HG02852 (cell line): ENCODE data around the gene SLC27A5.
"Not testable (repeated sequence)": the region's sequence is repeated elsewhere in the genome, so short reads cannot be mapped to it uniquely, and the experiment has no call there.

Experiments
- ATAC-seq: cut with Tn5 transposase; IDR thresholded peaks from one replicate; pipeline ENCODE4 v1.9.1; 2021; ENCODE audit warnings: mild to moderate bottlenecking, moderate library complexity; ENCODE audit not compliant: unreplicated experiment

SLC27A5 gene

DNA sequence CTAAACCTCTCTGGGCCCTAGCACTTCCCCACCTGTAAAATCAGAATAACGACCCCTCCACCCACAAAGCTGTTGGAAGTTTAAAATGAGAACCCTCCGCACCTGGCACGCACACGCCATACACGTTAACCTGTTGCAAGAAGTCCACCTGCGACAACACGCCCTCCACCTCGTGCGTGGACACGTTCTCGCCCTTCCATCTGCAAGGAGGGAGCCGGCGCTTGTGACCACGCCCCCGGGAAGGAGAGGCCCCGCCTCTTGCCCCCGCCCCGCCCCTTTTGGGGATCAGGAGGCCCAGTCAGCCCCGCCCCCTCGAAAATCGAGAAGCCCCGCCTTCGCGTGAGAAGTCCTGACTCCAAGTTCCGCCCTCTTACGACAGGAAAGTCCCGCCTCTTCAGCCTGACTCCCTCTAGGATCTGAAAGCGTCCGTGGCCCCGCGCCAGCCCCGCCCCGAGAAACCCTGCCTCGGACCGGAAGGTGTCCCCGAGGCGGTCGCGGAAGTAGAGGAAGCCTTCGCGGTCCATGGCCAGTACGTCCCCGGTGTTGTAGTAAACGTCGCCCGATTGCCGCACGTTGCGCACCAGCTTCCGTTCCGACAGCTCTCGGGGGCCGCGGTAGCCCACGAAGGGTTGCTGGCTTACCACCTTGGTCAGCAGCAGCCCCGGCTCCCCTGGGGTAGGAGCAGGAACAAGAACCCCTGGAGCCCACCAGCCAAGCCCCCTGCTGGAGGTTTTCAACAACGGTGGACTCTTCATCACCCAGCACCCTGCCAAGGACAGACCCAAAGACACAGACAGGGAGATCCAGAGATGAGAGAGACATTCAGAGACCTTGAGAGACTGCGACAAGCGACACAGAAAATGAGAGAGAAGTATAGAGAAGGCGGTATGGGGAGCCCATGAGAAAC is 12.5 kb downstream of the SLC27A5 start:
- peak; percentile 87 for ATAC-seq

DNA sequence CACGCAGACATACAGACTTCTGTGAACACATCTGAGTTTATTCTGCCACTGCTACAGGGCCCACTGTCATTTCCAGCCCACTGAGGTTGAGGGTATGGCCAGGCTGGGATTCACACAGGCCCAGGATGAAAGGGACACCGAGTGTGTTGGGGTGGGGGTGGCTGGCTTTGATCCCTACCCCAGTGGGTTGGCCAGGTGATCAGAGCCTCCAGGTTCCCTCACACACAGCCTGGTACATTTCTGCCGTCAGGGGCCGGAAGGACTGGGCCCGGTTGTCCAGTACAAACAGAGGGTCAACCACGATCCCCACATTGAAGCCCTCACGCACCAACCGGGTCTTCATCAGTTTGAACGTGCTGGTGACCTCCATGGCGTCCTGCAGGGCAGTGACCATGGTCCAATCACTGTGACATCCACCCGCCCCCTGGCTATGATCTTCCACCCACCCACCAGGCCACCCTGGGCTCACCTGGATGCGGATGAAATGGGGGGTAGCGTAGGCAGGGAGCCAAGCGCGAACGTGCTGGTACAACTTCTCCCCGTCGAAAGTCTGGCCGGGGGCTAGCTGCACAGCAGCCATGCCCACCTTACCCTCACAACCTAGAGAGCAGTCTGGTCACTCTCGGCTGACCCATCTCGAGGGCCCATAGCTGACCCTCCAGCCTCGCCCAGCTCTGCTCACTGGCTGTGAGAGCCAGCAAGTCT is 13.3 kb downstream of the SLC27A5 start:
- ATAC-seq, result peak; percentile 11

DNA sequence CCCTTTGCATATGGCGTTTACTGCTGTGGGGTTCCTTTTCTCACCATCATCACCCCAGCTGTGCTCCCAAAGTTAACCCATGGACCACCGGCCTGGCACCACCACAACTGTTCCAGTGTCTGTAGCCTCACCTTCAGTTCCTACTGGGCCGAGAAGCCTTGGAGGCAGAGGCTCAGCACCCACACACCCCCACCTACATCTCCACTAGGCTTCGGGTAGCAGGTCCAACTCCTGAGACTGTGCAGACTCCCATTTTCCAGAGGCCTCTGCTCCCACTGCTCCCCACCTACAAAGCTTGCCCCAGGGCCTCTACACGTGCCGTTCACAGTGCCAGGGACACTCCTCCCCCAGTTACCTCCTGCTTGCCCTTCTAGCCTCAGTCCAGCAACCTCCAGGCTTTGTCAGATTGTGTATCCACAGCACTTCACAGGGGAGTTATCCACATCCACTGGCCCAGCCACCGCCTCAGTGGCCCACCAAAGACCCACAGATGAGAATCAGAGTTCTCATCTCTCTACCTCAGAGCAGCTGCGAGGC is 14.1 kb downstream of the SLC27A5 start:
- no peak for ATAC-seq

DNA sequence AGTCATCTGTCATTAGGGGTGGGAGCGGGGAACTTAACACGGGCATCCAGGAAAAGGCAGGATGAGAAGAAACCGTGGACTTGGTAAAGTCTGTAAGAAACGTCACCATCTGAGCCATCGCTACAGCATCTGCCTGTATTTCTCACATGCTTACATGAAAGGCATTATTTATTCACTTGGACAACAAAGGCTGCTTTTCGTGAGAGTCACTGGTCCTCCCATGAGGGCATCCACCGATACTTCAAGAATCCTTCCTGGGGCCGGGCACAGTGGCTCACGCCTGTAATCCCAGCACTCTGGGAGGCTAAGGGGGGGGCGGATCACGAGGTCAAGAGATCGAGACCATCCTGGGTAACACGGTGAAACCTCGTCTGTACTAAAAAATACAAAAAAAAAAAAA is 19.5 kb downstream of the SLC27A5 start:
- no peak for ATAC-seq

DNA sequence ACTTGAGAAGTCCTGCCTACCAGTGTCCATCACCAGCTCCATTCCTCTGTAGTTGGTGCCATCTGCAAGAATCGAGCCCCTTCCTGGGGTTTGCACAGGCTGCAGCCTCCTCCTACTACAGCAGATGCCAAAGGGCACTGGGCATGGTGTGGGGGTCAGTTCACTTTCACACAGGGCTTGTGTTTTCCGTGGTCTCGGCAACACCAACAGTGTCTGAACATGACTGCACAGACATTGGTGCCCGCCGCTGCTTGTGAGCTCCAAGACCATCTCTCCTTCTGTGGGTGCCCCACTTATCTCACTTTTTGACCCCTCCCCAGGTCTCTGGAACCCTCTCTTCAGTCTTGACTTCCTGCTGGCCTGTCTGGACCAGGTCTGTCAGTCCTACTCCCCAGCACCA is 20.4 kb downstream of the SLC27A5 start:
- no peak for ATAC-seq

DNA sequence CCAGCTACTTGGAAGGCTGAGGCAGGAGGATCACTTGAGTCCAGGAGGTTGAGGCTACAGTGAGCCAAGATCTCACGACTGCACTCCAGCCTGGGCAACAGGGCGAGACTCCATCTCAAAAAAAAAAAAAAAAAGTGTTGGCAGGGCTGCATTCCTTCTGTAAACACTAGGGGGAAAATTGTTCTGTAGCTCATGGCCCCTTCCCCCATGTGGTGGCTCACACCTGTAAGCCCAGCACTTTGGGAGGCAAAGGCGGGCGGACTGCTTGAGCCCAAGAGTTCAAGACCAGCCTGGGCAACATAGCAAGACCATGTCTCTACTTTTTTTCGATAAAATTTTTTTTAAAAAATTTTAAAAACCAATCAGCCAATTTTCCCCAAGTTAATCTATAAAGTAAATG is 27.4 kb downstream of the SLC27A5 start:
- ATAC-seq, result not testable (repeated sequence)

DNA sequence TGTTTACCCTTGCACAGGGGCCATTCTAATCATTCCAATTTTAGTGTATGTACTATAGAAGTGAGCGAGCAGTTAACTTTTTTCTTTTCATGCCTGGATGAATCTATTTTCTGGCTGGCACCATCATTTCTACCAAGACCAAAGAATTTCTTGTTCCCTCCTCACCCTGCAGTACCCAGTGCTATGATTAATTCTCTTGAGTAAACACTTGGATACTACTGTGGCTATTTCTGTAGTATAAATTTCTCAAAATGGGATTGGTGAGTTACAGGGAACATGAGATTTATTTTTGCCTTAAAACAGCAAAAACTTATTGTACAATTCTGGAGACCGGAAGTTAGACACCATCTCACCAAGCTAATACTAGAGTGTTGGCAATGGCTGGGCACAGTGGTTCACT is 28.0 kb downstream of the SLC27A5 start:
- ATAC-seq, result no peak

DNA sequence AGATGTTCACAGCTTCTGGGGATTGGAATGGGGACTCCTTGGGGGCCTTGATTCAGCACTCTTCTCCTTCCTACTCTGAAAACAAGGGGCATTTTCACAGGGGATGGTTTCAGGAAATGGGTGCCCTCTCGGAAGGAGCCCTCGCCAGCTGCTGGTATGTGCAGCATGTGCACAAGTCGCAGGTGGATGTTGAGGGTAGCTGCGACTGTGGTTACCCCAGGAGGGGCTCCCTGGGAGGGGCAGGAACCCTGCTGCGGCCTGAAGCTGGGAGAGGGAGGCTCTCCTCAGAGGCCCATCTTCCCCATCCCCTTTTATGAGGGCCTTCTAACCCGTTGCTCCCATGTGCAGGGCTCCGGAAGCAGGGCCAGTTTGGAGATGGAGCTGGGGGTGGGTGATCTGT is 29.4 kb downstream of the SLC27A5 start:
- ATAC-seq, result no peak

DNA sequence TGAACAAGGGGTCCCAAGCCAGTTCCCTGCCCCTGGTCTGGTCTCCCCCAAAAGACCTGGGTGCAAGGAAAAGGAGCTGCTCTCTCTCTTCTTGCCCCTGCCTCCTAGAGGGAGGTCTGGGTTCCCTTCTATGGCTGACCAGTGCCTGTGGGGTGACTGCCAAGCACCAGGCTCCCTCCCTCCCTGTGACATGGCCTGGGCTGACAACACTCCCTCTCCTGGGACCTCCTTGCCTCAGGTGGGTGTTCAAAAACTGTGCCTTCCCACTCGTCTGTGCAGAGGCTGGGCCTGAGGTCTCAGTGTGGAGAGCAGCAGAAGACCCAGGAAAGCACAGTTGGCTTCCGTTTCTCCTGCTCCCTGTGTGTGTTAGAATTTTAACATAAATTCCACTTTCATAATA is 31.0 kb downstream of the SLC27A5 start:
- ATAC-seq, result no peak

DNA sequence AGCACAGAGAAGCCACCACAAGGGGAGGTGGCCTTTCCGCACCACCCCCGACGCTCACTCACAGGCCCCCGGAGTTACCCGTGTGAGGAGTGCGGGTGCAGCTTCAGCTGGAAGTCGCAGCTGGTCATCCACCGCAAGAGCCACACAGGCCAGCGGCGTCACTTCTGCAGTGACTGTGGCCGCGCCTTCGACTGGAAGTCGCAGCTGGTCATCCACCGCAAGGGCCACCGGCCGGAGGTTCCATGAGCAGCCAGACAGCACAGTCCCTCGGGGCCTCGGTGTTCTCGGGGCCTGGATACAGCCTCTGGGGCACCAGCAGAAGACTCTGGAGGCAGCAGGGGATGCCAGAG is 31.3 kb downstream of the SLC27A5 start:
- no peak for ATAC-seq

DNA sequence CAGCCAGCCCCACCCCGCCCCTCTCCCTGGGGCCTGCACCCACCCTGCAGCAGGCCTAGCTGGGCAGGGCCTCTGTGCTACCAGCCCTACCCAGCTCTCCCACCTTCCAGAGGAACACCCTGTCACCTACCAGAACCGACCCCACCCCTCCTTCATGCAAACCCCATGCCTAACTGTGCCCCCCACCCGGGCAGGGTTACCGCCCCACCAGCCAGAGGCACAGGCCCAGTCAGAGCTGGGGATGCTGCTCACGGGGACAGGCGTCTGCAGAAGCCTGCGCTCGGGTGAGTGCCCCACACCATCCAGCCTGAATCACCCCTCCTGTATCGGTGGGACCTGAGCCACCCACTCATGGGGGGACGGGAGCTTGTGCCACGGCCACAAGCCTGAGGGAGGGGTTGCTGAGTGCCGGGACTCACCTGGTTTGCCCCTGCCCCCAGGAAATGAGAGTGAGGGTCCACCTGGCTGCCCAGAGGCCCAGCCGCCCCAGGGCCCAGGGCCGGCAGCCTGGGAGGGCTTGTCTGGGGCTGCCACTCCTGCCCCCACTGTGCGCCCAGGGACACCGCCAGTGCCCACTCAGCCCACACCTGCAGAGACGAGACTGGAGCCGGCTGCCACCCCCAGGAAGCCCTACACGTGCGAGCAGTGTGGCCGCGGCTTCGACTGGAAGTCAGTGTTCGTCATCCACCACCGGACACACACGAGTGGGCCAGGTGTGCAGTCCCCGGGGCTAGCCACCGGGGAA is 31.9 kb downstream of the SLC27A5 start:
- ATAC-seq, result no peak

DNA sequence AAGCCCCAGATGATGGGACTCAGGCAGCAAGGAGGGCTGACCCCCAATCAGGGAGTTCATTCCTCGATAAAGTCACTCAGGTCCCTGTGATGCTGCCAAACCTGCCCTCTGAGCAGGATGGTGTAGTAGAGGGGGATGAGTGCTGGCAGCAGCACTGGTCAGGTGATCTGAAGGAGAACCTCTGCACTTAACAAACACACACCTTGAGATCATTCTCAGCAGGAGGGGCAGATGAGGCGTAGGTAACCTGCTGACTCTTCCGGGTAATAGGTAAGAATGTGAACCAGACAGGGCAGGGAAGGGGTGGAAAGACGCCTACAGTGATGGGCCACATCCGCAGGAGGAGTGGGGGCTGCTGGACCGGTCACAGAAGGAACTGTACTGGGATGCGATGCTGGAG is 32.5 kb downstream of the SLC27A5 start:
- ATAC-seq, result no peak

DNA sequence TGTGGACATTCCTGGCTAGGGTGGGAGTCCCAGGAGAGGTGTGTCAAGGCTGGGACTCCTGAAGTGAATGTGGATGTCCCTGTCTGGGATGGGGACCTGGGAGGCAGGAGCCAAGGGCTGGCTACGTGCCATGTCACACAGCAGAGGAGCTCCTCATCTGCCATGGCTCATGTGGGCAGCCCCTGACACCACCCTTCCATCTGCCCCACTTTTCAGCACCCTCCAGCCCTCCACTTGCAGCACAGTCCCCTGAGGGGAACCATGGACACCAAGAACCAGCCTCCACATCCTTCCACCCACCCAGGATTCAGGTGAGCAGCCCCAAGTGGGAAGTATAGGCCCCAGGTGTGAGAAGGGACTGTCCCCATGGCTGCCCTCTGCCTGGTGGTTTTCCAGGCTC is 33.9 kb downstream of the SLC27A5 start:
- no peak for ATAC-seq

DNA sequence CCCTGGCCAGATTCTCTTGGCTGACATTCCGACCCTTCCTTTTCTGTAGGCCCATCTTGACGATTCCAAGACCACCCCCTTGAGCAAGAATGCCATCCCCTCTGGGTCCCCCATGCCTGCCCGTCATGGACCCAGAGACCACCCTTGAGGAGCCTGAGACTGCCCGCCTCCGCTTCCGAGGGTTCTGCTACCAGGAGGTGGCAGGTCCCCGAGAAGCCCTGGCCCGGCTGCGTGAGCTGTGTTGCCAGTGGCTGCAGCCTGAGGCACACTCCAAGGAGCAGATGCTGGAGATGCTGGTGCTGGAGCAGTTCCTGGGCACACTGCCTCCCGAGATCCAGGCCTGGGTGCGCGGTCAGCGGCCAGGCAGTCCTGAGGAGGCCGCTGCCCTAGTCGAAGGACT is 34.7 kb downstream of the SLC27A5 start:
- ATAC-seq, result no peak

DNA sequence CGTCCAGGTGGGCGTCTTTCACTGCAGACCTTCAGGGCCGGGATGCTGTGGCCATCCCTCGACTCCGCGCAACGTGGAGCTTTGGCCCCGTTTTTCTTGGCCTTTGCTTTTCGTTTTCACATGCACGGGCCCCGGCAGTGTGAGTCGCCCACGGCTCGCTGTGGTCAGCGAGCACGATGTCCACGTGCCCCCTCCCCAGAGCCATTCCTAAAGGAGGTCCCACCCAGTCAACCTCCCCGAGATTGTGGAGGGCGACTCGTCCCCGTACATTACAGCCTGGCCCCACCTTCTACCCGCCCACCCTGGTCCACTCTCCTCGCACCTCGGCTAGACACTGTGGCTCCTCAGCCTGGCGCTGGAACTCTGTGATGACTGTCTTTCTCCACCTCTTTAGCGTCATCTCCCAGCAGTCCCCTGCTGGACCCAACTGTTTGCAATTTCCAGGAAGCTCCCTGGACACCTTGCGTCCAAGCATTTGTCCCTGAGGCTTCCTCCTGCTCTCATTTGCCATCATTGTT is 35.2 kb downstream of the SLC27A5 start:
- ATAC-seq, result no peak

DNA sequence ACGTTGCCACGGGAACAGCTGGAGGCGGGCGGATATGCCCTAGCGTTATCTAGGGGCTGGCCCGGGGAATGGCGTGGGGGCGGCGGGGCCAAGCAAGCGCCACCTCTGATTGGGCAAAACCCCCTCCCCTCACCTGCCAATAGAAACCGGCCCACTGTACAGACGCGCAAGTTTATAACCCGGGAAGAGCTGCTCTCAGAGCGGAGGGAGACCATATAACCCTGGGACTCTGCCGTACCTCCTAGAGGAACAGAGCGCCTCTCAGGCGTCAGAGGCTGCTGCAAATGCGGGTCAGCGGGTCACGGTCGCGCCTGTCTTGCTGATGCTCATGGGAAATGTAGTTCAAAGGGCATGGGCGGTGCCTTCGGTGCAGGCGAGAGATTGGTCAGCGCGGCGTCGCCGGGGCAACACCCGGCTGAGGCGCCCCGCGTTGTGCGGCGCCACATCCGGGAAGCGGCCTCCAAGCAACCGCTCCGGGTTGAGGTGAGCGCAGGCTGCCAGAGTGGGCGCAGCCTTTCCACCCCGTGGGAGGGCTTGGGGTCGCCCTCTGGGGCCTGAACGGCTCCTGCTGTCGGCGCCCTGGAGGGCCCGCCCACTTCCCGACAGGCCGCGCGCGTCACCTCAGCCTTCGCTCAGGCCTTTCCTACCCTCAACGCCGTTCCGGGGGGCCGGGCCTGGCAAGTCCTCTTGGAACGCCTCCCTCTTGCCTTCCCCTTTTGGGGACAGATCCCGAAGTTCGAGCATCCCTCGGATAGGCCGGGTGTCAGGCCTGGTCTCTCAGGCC is 35.9 kb downstream of the SLC27A5 start, which contains the start of gene ZNF446:
Gene ZNF446, plus strand, starts transcription at position 639 of the 784 bp plus-strand sequence. CDS start 867 bp downstream, outside the sequence.
- ATAC-seq, result peak; percentile 85

DNA sequence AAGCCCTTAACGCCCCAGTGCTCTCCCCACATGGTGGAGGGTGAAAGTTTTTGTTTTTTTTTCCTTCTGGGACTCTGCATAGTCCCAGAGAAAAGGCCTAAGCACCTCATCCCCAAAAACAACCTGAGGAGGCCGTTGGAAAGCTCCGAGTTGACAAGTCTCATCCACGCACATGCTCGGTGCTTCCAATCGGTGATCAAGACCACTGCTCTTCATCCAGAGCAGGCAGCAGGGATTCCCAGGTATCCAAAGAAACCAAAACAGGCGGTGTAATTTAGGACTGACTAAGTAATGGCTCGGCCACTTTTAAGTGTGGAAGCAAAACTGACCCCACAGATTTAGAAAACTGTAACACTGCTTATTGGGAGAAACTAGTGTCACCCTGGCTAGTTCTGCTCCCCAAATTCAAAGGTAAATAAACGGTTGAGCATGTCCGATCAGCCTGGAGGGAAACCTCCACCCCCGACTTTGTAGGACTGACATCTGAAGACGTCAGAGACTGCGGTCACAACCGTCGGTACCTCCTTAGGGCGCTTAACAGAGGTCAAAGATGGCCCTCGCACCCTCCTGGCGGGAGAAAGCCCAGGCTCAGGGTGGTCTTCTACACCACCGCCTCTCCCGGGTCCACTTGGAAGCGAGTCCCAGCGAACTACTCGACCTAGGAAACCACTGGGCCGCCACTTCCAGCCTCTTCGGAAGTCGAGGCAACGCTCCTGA is 36.6 kb downstream of the SLC27A5 start:
- no peak for ATAC-seq

DNA sequence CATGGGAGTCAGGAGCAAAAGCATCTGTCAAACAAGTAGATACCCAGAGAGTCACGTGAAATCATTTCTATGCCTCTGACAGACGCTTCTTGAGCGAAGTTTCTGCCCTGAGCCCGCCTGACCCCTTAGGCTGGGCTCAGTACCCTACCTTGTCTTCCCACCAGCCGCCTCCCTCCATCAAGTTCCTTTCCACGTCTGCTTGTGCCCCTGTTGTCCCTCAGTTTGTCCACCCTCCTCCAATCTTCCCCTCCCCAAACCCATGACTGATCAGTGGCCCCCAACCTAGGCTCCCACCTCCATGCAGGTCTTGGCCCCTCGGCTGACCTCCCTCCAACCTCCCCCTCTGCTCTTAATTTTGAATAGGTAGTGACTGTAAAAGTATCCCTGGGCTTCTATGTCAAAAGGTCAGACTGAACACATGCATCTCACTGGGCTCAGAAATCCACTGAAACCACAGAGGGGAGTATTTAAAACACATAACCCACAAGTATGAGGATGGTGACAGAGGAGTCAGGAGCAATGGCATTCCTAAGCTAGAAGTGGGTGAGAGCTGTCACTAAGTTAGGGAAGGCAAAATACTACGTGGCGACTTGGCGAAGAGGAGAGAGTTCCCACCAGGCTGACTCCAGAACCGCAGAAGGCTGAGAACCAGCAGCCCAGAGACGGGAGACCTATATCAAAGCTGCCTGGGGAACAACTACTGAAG is 37.3 kb downstream of the SLC27A5 start:
- no peak for ATAC-seq

DNA sequence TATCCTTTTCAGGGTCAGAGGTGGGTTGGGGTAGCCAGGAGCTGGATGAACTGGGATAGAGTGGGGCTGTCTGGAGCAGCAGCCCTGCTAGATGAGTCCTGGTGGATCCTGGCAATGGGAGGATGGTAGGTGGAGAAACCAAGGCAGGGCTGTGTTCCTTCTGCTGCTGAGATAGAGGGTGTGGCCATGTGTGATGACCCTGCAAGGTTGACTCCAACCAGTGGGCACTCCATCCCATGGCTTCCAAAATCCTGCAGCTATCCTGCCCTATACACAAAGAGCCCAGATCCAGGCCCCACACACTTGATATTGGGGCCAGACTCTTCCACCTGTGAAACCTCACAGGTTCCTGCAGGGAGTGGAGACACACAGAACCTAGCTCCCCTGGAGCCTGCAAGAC is 38.0 kb downstream of the SLC27A5 start:
- ATAC-seq, result no peak
